Stimulated activated naive B cell treated with anti-CD40 and anti-IgM and Interleukin-4, amounts not matched to agents 10 μg/mL and 1 μg/mL and 100 μg/mL, for 72 hours (primary cell): ENCODE results near the gene ANAPC1.
"Not testable (repeated sequence)": the region's sequence is repeated elsewhere in the genome, so short reads cannot be mapped to it uniquely, and the experiment has no call there.

ENCODE experiments used
- ATAC-seq, 2 donors: fragments of 150-1000 bp; cut with Tn5 transposase; replicated peaks; 2 replicates each; pipeline ENCODE4 v1.10.0; 2021; ENCODE audit warnings: moderate library complexity in 1 of 2
- DNase-seq: peaks from one replicate; pipeline ENCODE4 v3.0.0; 2021
- H3K27ac Mint-ChIP-seq: one replicate; pipeline ENCODE4 v1.8.0; 2022; ENCODE audit warnings: mild to moderate bottlenecking, mixed read lengths
- H3K27me3 Mint-ChIP-seq, 2 donors: one replicate each; pipeline ENCODE4 v1.8.0; 2022; ENCODE audit warnings: mixed read lengths in 2 of 2
- H3K36me3 Mint-ChIP-seq, 2 donors: one replicate each; pipeline ENCODE4 v1.8.0; 2022; ENCODE audit warnings: mixed read lengths in 2 of 2, mild to moderate bottlenecking in 1 of 2
- H3K4me1 Mint-ChIP-seq, 2 donors: one replicate each; pipeline ENCODE4 v1.8.0; 2022; ENCODE audit warnings: mixed read lengths in 2 of 2, mild to moderate bottlenecking in 1 of 2
- H3K4me3 Mint-ChIP-seq, 2 donors: one replicate each; pipeline ENCODE4 v1.8.0; 2022; ENCODE audit warnings: mild to moderate bottlenecking in 2 of 2, mixed read lengths in 2 of 2, moderate library complexity in 1 of 2
- H3K9me3 Mint-ChIP-seq, 2 donors: one replicate each; pipeline ENCODE4 v1.8.0; 2022; ENCODE audit warnings: mixed read lengths in 2 of 2, mild to moderate bottlenecking in 1 of 2

The ANAPC1 gene

DNA sequence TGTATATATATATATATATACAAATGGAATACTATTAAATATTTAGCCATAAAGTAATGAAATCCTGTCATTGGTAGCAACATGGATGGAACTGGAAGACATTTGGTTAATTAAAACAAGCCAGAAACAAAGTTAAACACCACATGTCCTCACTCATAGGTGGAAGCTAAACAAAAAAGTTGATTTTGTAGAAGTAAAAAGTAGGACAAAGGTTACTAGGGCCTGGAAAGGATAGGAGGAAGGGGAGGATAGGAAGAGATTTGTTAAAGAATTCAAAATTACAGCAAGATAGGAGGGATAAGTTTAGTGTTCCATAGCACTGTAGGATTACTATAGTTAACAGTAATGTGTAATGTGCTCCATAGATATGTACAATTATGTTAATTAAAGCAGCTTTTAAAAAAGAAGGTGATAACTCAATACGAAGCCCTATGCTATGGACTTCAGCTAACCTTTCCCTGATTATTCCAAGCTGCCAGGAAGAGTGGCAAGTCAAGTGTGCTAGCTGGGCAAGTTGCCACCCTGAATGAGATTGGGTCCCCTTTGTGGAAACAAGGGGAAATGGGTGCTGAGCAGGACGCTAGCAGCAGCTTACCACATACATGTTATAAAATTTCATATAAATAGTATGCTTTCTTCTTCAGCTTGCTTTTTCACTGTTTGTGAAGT, 26.8 kb upstream of the ANAPC1 start:
- H3K27ac Mint-ChIP-seq: peak overlapping the region; percentile 6
- H3K36me3 Mint-ChIP-seq: no peaks in the 10 kb centered on the region
- H3K9me3 Mint-ChIP-seq: no peaks in the 10 kb centered on the region
- no peak for DNase-seq
- ATAC-seq: no peak
- H3K4me3 Mint-ChIP-seq: no peak overlapping the region
- H3K27me3 Mint-ChIP-seq: no peaks in the 10 kb centered on the region
- H3K4me1 Mint-ChIP-seq: peaks cover 13 to 17% of the 10 kb centered on the region in 2 donors

- not testable (repeated sequence) for H3K9me3 Mint-ChIP-seq, H3K36me3 Mint-ChIP-seq, ATAC-seq, H3K27me3 Mint-ChIP-seq, DNase-seq, H3K4me3 Mint-ChIP-seq
- Mint-ChIP-seq H3K4me1 (peaks cover 13 to 20% of the 10 kb centered on the region in 2 donors), H3K27ac (peak overlapping the region; percentile 6)
Measured at GRCh38 chr2:111909997-111910396, 26.0 kb upstream of the ANAPC1 start.

GRCh38 chr2:111909079-111909478, 25.1 kb upstream of the ANAPC1 start:
- no peak overlapping the region for H3K4me3 Mint-ChIP-seq
- H3K27ac Mint-ChIP-seq: no peak overlapping the region
- H3K36me3 Mint-ChIP-seq: no peaks in the 10 kb centered on the region
- H3K27me3 Mint-ChIP-seq: no peaks in the 10 kb centered on the region
- no peaks in the 10 kb centered on the region for H3K9me3 Mint-ChIP-seq
- no peak for DNase-seq
- ATAC-seq: no peak
- H3K4me1 Mint-ChIP-seq: peaks cover 13 to 20% of the 10 kb centered on the region in 2 donors

- H3K27ac Mint-ChIP-seq: no peak overlapping the region
- H3K27me3 Mint-ChIP-seq: no peaks in the 10 kb centered on the region
- H3K9me3 Mint-ChIP-seq: no peaks in the 10 kb centered on the region
- ATAC-seq (no peak), DNase-seq (no peak)
- no peaks in the 10 kb centered on the region for H3K36me3 Mint-ChIP-seq
- peaks cover 13 to 20% of the 10 kb centered on the region in 2 donors for H3K4me1 Mint-ChIP-seq
- H3K4me3 Mint-ChIP-seq: no peak overlapping the region
Measured at GRCh38 chr2:111908578-111908977, 24.6 kb upstream of the ANAPC1 start.

- peaks cover 13 to 20% of the 10 kb centered on the region in 2 donors for H3K4me1 Mint-ChIP-seq
- no peaks in the 10 kb centered on the region for H3K9me3 Mint-ChIP-seq
- peak overlapping the region in 1 of 2 donors; percentile 11 for H3K4me3 Mint-ChIP-seq
- no peaks in the 10 kb centered on the region for H3K36me3 Mint-ChIP-seq
- peak overlapping the region; percentile 56 for H3K27ac Mint-ChIP-seq
- DNase-seq: no peak
- peak; percentile 53 to 67 for ATAC-seq
- H3K27me3 Mint-ChIP-seq: no peaks in the 10 kb centered on the region
Measured at GRCh38 chr2:111905990-111906735, 22.2 kb upstream of the ANAPC1 start.

DNA sequence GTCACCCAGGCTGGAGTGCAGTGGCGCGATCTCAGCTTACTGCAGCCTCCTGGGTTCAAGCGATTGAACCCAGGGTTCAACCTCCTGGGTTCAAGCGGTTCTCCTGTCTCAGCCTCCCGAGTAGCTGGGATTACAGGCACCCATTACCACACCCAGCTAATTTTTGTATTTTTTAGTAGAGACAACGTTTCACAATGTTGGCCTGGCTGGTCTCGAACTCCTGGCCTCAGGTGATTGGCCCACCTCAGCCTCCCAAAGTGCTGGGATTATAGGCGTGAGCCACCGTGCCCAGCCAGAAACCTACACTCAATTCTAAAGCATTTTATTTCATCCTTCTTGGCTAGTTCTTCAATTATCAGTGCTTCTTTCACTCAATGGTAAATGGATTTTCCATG, 21.5 kb upstream of the ANAPC1 start:
- peaks cover 13 to 20% of the 10 kb centered on the region in 2 donors for H3K4me1 Mint-ChIP-seq
- not testable (repeated sequence) for H3K4me3 Mint-ChIP-seq, H3K36me3 Mint-ChIP-seq, H3K27ac Mint-ChIP-seq, H3K9me3 Mint-ChIP-seq, ATAC-seq, DNase-seq, H3K27me3 Mint-ChIP-seq

DNA sequence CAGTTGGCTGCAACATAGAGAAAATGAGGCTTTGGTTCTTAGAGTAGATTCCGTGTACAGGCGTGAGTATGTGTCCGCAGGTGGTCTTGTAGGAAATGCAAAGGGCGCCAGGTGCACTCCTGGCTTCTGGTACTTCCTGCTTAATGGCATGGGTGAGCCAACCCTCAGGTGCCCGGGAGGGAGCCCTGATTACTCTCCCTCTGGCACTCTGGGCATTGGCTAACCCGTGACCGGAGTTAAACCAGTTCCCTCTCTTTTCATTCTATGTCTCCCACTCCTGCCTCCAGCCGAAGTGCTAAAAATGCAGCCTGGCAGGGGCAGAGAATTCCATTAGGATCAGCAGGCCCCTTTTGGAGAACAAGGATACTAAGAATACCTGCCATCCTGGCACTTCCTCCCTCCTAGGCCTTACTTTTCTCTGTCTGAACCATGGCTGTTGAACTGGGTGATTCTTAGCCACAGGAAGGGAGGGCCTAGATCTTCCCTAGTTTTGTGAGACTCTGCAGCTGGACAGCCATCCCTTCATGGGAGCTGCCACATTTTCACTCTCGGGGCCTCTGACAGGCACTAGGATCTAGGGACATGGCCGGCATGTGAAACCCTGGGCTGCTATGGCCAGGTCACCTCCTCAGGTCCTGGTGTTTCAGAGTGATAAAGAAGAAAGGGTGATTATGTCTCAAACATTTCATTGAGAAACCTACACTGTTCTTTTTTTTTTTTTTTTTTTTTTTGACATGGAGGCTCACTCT, 20.9 kb upstream of the ANAPC1 start:
- DNase-seq (no peak), ATAC-seq (no peak)
- H3K9me3 Mint-ChIP-seq: no peaks in the 10 kb centered on the region
- no peak overlapping the region for H3K27ac Mint-ChIP-seq
- peaks cover 13 to 20% of the 10 kb centered on the region in 2 donors for H3K4me1 Mint-ChIP-seq
- H3K36me3 Mint-ChIP-seq: no peaks in the 10 kb centered on the region
- H3K27me3 Mint-ChIP-seq: peaks cover 0 to 8% of the 10 kb centered on the region in 2 donors
- no peak overlapping the region for H3K4me3 Mint-ChIP-seq

GRCh38 chr2:111903930-111904439, 20.0 kb upstream of the ANAPC1 start:
- no peaks in the 10 kb centered on the region for H3K36me3 Mint-ChIP-seq
- no peak overlapping the region for H3K4me3 Mint-ChIP-seq
- no peak for ATAC-seq
- no peaks in the 10 kb centered on the region for H3K9me3 Mint-ChIP-seq
- DNase-seq: no peak
- H3K27ac Mint-ChIP-seq: no peak overlapping the region
- peaks cover 13 to 28% of the 10 kb centered on the region in 2 donors for H3K4me1 Mint-ChIP-seq
- peaks cover 0 to 17% of the 10 kb centered on the region in 2 donors for H3K27me3 Mint-ChIP-seq

GRCh38 chr2:111903516-111903915, 19.5 kb upstream of the ANAPC1 start:
- Mint-ChIP-seq H3K4me3 (no peak overlapping the region), H3K27me3 (peaks cover 0 to 18% of the 10 kb centered on the region in 2 donors), H3K36me3 (no peaks in the 10 kb centered on the region), H3K9me3 (no peaks in the 10 kb centered on the region), H3K4me1 (peaks cover 13 to 27% of the 10 kb centered on the region in 2 donors), H3K27ac (no peak overlapping the region)
- ATAC-seq: no peak
- DNase-seq: no peak

DNA sequence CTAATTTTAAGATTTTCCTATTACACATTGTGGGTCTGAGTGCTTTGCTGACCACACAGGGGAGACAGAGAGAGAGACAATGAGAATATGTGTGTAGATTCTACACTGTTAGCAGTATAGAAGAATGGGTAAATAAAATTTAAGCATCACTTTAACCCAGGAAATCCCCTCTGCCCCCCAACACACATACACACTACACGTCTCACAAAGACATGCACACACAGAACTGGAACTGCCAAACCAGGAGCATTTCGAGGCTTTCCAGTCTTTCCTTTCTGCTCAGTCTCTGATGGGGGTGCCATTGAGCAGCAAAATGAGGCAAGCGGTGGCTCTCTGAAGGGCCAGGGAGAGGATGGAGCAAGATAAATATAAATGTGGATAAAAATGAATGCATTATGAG, 16.9 kb upstream of the ANAPC1 start:
- H3K9me3 Mint-ChIP-seq: no peaks in the 10 kb centered on the region

DNA sequence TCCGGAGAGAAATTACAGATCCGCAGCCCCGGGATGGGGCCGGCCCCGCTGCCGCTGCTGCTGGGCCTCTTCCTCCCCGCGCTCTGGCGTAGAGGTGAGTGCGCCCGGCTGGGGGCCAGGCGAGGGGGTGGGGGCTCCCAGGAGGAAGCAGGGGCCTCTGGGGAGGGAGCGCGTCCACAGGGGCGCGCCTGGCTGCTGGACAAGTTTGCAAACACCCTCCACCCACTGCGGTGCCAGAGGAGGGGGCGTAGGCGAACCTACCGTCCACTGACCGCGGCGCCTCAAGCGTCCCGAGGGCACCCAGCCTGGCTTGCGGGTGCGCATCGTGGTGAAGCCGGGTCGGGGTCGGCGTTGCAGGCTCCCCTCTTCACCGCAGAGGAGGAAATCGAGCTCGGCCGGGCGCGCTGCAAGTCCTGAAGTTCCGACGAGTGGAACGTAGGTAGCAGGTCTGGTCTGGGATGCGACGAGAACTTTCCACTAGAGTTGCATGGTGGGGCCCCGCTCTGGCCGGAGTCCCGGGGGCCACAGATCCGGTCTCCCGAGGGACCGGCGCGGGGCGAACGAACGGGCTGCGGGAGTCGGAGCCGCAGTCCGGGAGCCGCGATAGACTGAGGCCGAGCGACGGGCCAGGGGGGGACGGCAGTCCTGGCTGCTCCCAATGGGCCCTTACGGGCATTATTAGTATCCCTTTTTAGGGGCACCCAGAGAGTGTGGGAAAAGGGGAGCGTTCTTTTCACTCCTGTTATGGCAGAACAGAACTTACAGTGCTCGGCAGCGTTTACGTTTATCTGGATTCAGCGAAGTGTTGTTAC, 14.9 kb upstream of the ANAPC1 start:
- no peaks in the 10 kb centered on the region for H3K9me3 Mint-ChIP-seq
- ATAC-seq (peak; percentile 10 to 13), DNase-seq (no peak)
- no peaks in the 10 kb centered on the region for H3K36me3 Mint-ChIP-seq
- H3K27ac Mint-ChIP-seq: peak overlapping the region; percentile 56
- H3K4me1 Mint-ChIP-seq: peaks cover 5 to 21% of the 10 kb centered on the region in 2 donors
- peaks cover 17 to 60% of the 10 kb centered on the region in 2 donors for H3K27me3 Mint-ChIP-seq
- peak overlapping the region; percentile 70 to 75 for H3K4me3 Mint-ChIP-seq

More for the DNA sequence above, 16.9 kb upstream of the ANAPC1 start:
- Mint-ChIP-seq H3K4me3 (no peak overlapping the region), H3K27me3 (peaks cover 15 to 41% of the 10 kb centered on the region in 2 donors), H3K27ac (no peak overlapping the region), H3K4me1 (peaks cover 5 to 25% of the 10 kb centered on the region in 2 donors), H3K36me3 (no peaks in the 10 kb centered on the region)
- DNase-seq (no peak), ATAC-seq (no peak)

DNA sequence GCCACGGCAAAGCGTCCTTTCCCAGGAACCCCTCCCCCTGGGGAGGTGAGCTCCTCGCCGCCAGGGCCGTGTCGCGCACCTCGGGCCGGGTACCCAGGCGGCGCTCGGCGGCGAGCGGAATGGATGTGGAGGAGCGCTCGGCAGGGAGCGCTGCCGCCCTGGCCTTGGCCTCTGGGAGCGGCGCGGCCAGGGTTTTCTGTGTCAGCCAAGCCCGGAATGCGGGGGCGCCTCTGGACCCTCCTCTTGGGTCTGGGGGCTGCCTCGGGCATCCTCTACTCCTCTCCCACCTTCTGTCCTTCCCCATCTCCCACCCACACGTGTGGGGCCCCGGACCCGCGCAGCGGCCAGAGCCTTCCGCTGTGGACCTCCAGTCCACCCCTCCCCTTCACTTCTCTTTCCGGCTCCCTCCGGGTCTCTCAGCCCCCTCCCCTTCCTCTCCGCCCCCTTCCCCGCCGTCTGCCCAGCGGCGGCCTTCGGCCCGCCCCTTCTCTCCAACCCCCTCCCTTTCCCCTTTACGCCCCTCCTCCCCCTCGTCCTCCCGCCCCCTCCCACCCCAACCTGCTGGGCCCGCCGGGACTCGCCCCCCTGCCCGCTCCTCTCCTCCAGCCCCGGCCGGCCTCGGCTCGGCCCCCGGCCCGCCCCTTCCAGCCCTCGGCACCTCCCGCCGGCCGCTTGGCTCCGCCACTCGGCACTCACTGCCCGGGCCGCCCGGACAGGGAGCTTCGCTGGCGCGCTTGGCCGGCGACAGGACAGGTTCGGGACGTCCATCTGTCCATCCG, 14.1 kb upstream of the ANAPC1 start, which contains the start of gene MERTK:
MERTK (plus strand) TSS at position 684 of the 779 bp plus-strand sequence. CDS start 129 bp downstream, outside the sequence.
- H3K4me3 Mint-ChIP-seq: peak within 1 kb of the TSS; percentile 74 to 75
- ATAC-seq: peak; percentile 92
- H3K27ac Mint-ChIP-seq: peak within 1 kb of the TSS; percentile 56
- H3K4me1 Mint-ChIP-seq: peaks cover 5 to 21% of the 10 kb centered on the region in 2 donors
- no peaks in the 10 kb centered on the region for H3K9me3 Mint-ChIP-seq
- H3K36me3 Mint-ChIP-seq: no peaks in the 10 kb centered on the region
- peaks cover 17 to 63% of the 10 kb centered on the region in 2 donors for H3K27me3 Mint-ChIP-seq
- peak; percentile 37 for DNase-seq

GRCh38 chr2:111897630-111897923, 13.6 kb upstream of the ANAPC1 start:
- Mint-ChIP-seq H3K4me3 (peak overlapping the region; percentile 74 to 75), H3K27me3 (peaks cover 17 to 63% of the 10 kb centered on the region in 2 donors), H3K4me1 (peaks cover 5 to 21% of the 10 kb centered on the region in 2 donors), H3K36me3 (no peaks in the 10 kb centered on the region), H3K27ac (no peak overlapping the region), H3K9me3 (no peaks in the 10 kb centered on the region)
- DNase-seq (no peak), ATAC-seq (no peak)
